K562 (cell line): ENCODE measurements around the gene ERN1. TPM values are rescaled to one million over a fixed set of nuclear protein-coding genes. Genes with fewer than 3 reads are reported as not detected.

Source experiments
- EP400 ChIP-seq: fragments of 450-650 bp; IDR thresholded peaks from 2 replicates; pipeline ENCODE4 v1.6.1; 2017; ENCODE audit warnings: antibody characterized with exemption, mild to moderate bottlenecking, moderate library complexity
- HINFP ChIP-seq: fragments of 450-650 bp; conservative IDR thresholded peaks from 2 replicates; pipeline ENCODE4 v1.6.1; 2016; ENCODE audit warnings: missing genetic modification characterization, low read depth, mild to moderate bottlenecking, control low read depth, missing compliant biosample characterization
- ILK ChIP-seq: fragments of 450-650 bp; IDR thresholded peaks from 2 replicates; pipeline ENCODE4 v1.6.1; 2016; ENCODE audit warnings: missing genetic modification characterization, low read depth, mild to moderate bottlenecking, missing compliant biosample characterization, moderate library complexity, borderline replicate concordance
- NKRF ChIP-seq: fragments of 450-650 bp; IDR thresholded peaks from 2 replicates; pipeline ENCODE4 v1.6.1; 2016; ENCODE audit warnings: borderline replicate concordance
- OTX1 ChIP-seq: fragments of 450-650 bp; formaldehyde crosslinking; IDR thresholded peaks from 2 replicates; pipeline ENCODE4 v1.4.0; 2022; ENCODE audit warnings: mild to moderate bottlenecking
- RAD21 ChIP-seq, 2 experiments: fragments of 250-450 bp in 1 of 2; fragments of 450-650 bp in 1 of 2; sonication (Bioruptor Pico) in 1 of 2; formaldehyde crosslinking in 1 of 2; IDR thresholded peaks in 1 of 2; conservative IDR thresholded peaks in 1 of 2; 2 replicates each; pipeline versions ENCODE4 v1.4.0 to v1.8.0; 2020 to 2022; ENCODE audit warnings: mild to moderate bottlenecking in 2 of 2, moderate library complexity in 1 of 2
- SAP30 ChIP-seq: fragments of 200-600 bp; sonication (generic); IDR thresholded peaks from 2 replicates; pipeline ENCODE4 v1.6.1; 2012; ENCODE audit warnings: borderline replicate concordance, low read depth, mild to moderate bottlenecking, moderate library complexity, low read length, control low read depth, inconsistent platforms; ENCODE audit not compliant: insufficient read depth, poor library complexity, severe bottlenecking
- SIN3B ChIP-seq: fragments of 450-650 bp; IDR thresholded peaks from 2 replicates; pipeline ENCODE4 v1.6.1; 2017; ENCODE audit warnings: low read depth, mild to moderate bottlenecking, moderate library complexity
- SRSF7 ChIP-seq: fragments of 200-400 bp; formaldehyde crosslinking; optimal IDR thresholded peaks from 2 replicates; pipeline ENCODE3; 2017; ENCODE audit warnings: mild to moderate bottlenecking, low read depth, low read length
- STAT5A ChIP-seq: IDR thresholded peaks from 2 replicates; pipeline ENCODE4 v1.6.1; 2012; ENCODE audit warnings: low read length, inconsistent platforms, borderline replicate concordance
- TRIM28 ChIP-seq: fragments of 450-650 bp; IDR thresholded peaks from 2 replicates; pipeline ENCODE4 v1.6.1; 2017
- TSC22D4 ChIP-seq: fragments of 450-650 bp; IDR thresholded peaks from 2 replicates; pipeline ENCODE4 v1.6.1; 2016; ENCODE audit warnings: missing genetic modification characterization, missing biosample characterization, control low read depth
- ZBTB1 ChIP-seq: sonication (generic); formaldehyde crosslinking; IDR thresholded peaks from 2 replicates; pipeline ENCODE4 v1.8.1; 2023; ENCODE audit warnings: missing genetic modification reagents, low read depth, mild to moderate bottlenecking, borderline replicate concordance
- ZFP36 ChIP-seq: fragments of 150-350 bp; IDR thresholded peaks from 2 replicates; pipeline ENCODE4 v1.6.1; 2018; ENCODE audit warnings: low read length, low read depth; ENCODE audit not compliant: partially characterized antibody
- ZNF232 ChIP-seq: sonication (generic); formaldehyde crosslinking; IDR thresholded peaks from 2 replicates; pipeline ENCODE4 v1.8.0; 2022; ENCODE audit warnings: mild to moderate bottlenecking, missing genetic modification reagents
- polyA plus RNA-seq, 8 experiments: library from polyadenylated mRNA; depleted of rRNA in 4 of 8; stranded (reverse) in 5 of 8; unstranded in 3 of 8; fragments of >200 nt; fragmentation: Nextera tagmentation in 2 of 8; fragmentation: Illumina TruSeq in 1 of 8; extraction: Ambion mirVana in 2 of 8; extraction: Trizol in 1 of 8; gene quantifications; 2 replicates each; pipeline versions ENCODE4 v1.2.1 to v1.2.3, GENCODE V29; 2011 to 2014; ENCODE audit warnings: inconsistent platforms in 1 of 8, missing spikeins in 1 of 8
- total RNA-seq, 7 experiments: library from RNA; depleted of rRNA in 6 of 7; stranded (reverse); fragments of >200 nt in 6 of 7; fragmentation: Illumina TruSeq in 2 of 7; extraction: Trizol in 2 of 7; gene quantifications; 2 replicates each; pipeline versions ENCODE4 v1.2.1 to v1.2.3, GENCODE V29; 2011 to 2021; ENCODE audit warnings: low replicate concordance in 1 of 7
- TF ChIP-seq, protein P1 (sequence below): IDR thresholded peaks from 2 replicates; pipeline ENCODE4 v1.6.1; 2012; ENCODE audit warnings: low read depth, low read length, improper control_type of control experiment, borderline replicate concordance
- TF ChIP-seq, protein P2 (sequence below), 2 experiments: fragments of 450-650 bp; conservative IDR thresholded peaks; 2 replicates each; pipeline ENCODE4 v1.6.1; 2017; ENCODE audit warnings: mild to moderate bottlenecking in 2 of 2, moderate library complexity in 2 of 2

The ERN1 gene
- total and polyA plus RNA-seq, 9 of the 15 experiments (the other 6 are each of a cell fraction or from before 2014, with no cell fraction given) = 2.1 to 22.5 (median 7.3) TPM

DNA sequence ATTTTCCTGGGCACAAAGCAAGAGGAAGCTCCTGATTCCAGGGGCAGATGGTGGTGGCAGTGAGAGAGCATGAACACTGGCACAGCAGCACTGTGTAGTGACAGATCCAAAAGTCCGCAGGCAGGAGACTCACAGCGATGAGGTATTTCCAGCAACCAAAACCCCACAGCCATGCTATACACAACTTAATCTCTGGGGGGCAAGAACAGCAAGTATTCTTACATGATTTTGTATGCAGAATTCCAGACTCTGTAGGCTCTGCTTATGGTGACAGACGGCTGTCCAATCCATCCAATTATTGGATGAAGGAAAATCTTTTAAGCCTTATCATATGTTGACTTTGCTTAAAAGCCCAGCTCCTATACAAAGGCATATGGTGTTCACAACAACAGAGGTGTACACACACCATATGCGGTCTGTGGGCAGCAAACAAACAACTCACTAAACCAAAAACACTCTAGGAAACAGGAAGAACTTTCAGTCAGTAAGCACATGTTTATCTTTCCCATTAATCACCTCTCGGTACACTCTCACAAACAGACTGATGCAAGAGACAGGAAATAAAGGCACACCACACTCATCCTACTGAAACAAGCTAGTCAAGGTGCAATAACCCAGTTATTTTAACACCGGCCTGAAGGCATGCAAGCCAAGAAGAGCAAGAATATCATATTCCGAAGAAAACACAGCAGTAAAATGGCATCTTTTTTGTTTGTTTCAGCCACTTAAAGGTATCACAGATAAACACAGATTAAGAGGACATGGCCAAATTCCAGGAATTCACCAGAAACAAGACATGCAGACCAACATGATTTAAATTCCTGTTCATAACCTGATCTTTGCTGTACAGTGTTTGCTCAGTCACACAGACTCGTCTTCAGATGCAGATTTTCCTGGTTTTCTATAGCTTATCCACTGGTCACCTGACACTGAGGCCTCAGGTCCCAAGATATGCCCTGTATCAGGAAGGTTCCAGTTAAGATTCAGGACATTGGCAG, 47.8 kb downstream of the ERN1 start (continued):
- TF ChIP-seq ZBTB1 (CRISPR knock-in tag) = no peak
- TF ChIP-seq ZFP36 = no peak
- no peak for TF ChIP-seq SRSF7
- TF ChIP-seq TRIM28 = no peak
- TF ChIP-seq SIN3B = no peak
- TF ChIP-seq OTX1 (CRISPR knock-in tag) = peak; percentile 88
- TF ChIP-seq RAD21 (CRISPR knock-in tag; conservative IDR thresholded peaks at IDR 0.05 in 1 of 2, IDR thresholded peaks at IDR 0.05 in 1 of 2) = peak in 1 of 2 experiments; percentile 13; a peak in 3 of 4 replicates
- TF ChIP-seq EP400 = peak; percentile 99
- TF ChIP-seq, protein P1, sequence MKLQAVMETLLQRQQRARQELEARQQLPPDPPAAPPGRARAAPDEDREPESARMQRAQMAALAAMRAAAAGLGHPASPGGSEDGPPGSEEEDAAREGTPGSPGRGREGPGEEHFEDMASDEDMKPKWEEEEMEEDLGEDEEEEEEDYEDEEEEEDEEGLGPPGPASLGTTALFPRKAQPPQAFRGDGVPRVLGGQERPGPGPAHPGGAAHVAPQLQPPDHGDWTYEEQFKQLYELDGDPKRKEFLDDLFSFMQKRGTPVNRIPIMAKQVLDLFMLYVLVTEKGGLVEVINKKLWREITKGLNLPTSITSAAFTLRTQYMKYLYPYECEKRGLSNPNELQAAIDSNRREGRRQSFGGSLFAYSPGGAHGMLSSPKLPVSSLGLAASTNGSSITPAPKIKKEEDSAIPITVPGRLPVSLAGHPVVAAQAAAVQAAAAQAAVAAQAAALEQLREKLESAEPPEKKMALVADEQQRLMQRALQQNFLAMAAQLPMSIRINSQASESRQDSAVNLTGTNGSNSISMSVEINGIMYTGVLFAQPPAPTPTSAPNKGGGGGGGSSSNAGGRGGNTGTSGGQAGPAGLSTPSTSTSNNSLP = no peak
- peak; percentile 35 for TF ChIP-seq STAT5A
- TF ChIP-seq, protein P2, sequence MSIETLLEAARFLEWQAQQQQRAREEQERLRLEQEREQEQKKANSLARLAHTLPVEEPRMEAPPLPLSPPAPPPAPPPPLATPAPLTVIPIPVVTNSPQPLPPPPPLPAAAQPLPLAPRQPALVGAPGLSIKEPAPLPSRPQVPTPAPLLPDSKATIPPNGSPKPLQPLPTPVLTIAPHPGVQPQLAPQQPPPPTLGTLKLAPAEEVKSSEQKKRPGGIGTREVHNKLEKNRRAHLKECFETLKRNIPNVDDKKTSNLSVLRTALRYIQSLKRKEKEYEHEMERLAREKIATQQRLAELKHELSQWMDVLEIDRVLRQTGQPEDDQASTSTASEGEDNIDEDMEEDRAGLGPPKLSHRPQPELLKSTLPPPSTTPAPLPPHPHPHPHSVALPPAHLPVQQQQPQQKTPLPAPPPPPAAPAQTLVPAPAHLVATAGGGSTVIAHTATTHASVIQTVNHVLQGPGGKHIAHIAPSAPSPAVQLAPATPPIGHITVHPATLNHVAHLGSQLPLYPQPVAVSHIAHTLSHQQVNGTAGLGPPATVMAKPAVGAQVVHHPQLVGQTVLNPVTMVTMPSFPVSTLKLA (conservative IDR thresholded peaks at IDR 0.05) = peak; percentile 57 to 82
- no peak for TF ChIP-seq TSC22D4
- no peak for TF ChIP-seq SAP30
- TF ChIP-seq ILK (tag) = no peak
- TF ChIP-seq HINFP (tag) = peak; percentile 67; the same call in 1 of the 2 replicates
- TF ChIP-seq NKRF = peak; percentile 42; the same call in 1 of the 2 replicates
- no peak for TF ChIP-seq ZNF232 (CRISPR knock-in tag)
